ENCODE measurements around the gene MAS1.

- no peak for TF ChIP-seq CTCF (IDR thresholded peaks at IDR 0.05; ENCODE audit: low read depth, low read length, missing input control)
- no peak for TF ChIP-seq MAX (IDR thresholded peaks at IDR 0.05)
- no peak for TF ChIP-seq ATF3 (IDR thresholded peaks at IDR 0.05)
- no peak for TF ChIP-seq RAD21 (IDR thresholded peaks at IDR 0.05)
- TF ChIP-seq YY1 (IDR thresholded peaks at IDR 0.05), result no peak
- TF ChIP-seq EGR1 (IDR thresholded peaks at IDR 0.05; ENCODE audit: low read depth in 2 of 2), result no peak
- no peak for TF ChIP-seq TAF1 (conservative IDR thresholded peaks at IDR 0.05)
- TF ChIP-seq REST (IDR thresholded peaks at IDR 0.05), result no peak
- no peak for TF ChIP-seq GABPA (IDR thresholded peaks at IDR 0.05 in 1 of 2, conservative IDR thresholded peaks at IDR 0.05 in 1 of 2)
- TF ChIP-seq SP1 (IDR thresholded peaks at IDR 0.05), result no peak
- TF ChIP-seq JUND (IDR thresholded peaks at IDR 0.05), result no peak
Measured at GRCh38 chr6:159902620-159903019, 11.8 kb downstream of the MAS1 start.

Measured in liver (tissue), 3 donors.